GM19025 (cell line): Measurements from ENCODE around the gene AMIGO1.

Experiments used
- ATAC-seq: cut with Tn5 transposase; IDR thresholded peaks from one replicate; pipeline ENCODE4 v1.9.1; 2021; ENCODE audit warnings: mild to moderate bottlenecking, low read depth, moderate library complexity; ENCODE audit not compliant: unreplicated experiment

Gene AMIGO1

GRCh38 chr1:109509176-109510134 is at the start of gene AMIGO1:
AMIGO1 (minus strand) TSS chr1:109509727; CDS start chr1:109508912, 815 bp downstream.
- ATAC-seq = peak; percentile 64

- no peak for ATAC-seq
Observed at GRCh38 chr1:109557520-109557919, 48.0 kb upstream of the AMIGO1 start.

GRCh38 chr1:109556563-109556962 is 47.0 kb upstream of the AMIGO1 start:
- ATAC-seq = no peak

GRCh38 chr1:109548321-109549267 is 39.1 kb upstream of the AMIGO1 start, which contains the start of gene GNAI3:
GNAI3 (plus strand) TSS chr1:109548615; CDS start chr1:109548721, 106 bp downstream.
- ATAC-seq = peak; percentile 95

- no peak for ATAC-seq
Observed at GRCh38 chr1:109547463-109548320, 38.2 kb upstream of the AMIGO1 start.

GRCh38 chr1:109546311-109547109 is 37.0 kb upstream of the AMIGO1 start:
- ATAC-seq = no peak

- ATAC-seq = no peak
Observed at GRCh38 chr1:109543988-109544735, 34.6 kb upstream of the AMIGO1 start.

- ATAC-seq = no peak
Observed at GRCh38 chr1:109543283-109543987, 33.9 kb upstream of the AMIGO1 start.

GRCh38 chr1:109542657-109543056 is 33.1 kb upstream of the AMIGO1 start:
- no peak for ATAC-seq

- ATAC-seq = no peak
Observed at GRCh38 chr1:109541102-109541501, 31.6 kb upstream of the AMIGO1 start.

- ATAC-seq = no peak
Observed at GRCh38 chr1:109539676-109540075, 30.1 kb upstream of the AMIGO1 start, which contains the start of gene GPR61. GPR61 (plus strand) TSS chr1:109539872; CDS start chr1:109543023, 3,151 bp downstream.

- ATAC-seq = no peak
Observed at GRCh38 chr1:109538827-109539555, 29.5 kb upstream of the AMIGO1 start.

- ATAC-seq = no peak
Observed at GRCh38 chr1:109537450-109538178, 28.1 kb upstream of the AMIGO1 start.

GRCh38 chr1:109535971-109536491 is 26.5 kb upstream of the AMIGO1 start:
- ATAC-seq = no peak

- ATAC-seq = no peak
Observed at GRCh38 chr1:109535481-109535880, 26.0 kb upstream of the AMIGO1 start.

GRCh38 chr1:109534307-109534858 is 24.9 kb upstream of the AMIGO1 start:
- ATAC-seq = no peak
